Keratinocyte (primary cell): ENCODE measurements around the gene GRAMD2A. TPM values are rescaled to one million over a fixed set of nuclear protein-coding genes. Genes with fewer than 3 reads are reported as not detected.

Experiments used
- DNase-seq: peaks from one replicate; pipeline ENCODE4 v3.0.0-alpha.2; 2011; ENCODE audit warnings: low read depth, missing footprints, low spot score
- FAIRE-seq: peaks from 2 replicates; lab custom pipeline; 2011; peaks lifted over from hg19 to GRCh38; lab: Jason Lieb, UNC
- H2AFZ ChIP-seq: 2 replicates; pipeline ENCODE4 v1.6.0; 2012; ENCODE audit warnings: low read length, control low read depth, inconsistent platforms; ENCODE audit not compliant: control insufficient read depth
- H3K27ac ChIP-seq: 2 replicates; pipeline ENCODE4 v1.5.1; 2011; ENCODE audit warnings: low read length; ENCODE audit not compliant: control insufficient read depth, insufficient read depth
- H3K27me3 ChIP-seq: 3 replicates; pipeline ENCODE4 v1.6.0; 2011; ENCODE audit warnings: low read length; ENCODE audit not compliant: control insufficient read depth, insufficient read depth; ENCODE audit errors: extremely low read depth
- H3K36me3 ChIP-seq, 2 experiments: 2 replicates in 1 of 2; 3 replicates in 1 of 2; pipeline ENCODE4 v1.5.1; 2011; ENCODE audit warnings: low read length in 2 of 2, mild to moderate bottlenecking in 1 of 2; ENCODE audit not compliant: control insufficient read depth in 2 of 2, insufficient read depth in 2 of 2; ENCODE audit errors: extremely low read depth in 1 of 2
- H3K4me1 ChIP-seq: 3 replicates; pipeline ENCODE4 v1.5.1; 2011; ENCODE audit warnings: low read length; ENCODE audit not compliant: control insufficient read depth, insufficient read depth; ENCODE audit errors: extremely low read depth
- H3K4me2 ChIP-seq: 3 replicates; pipeline ENCODE4 v1.6.0; 2011; ENCODE audit warnings: low read depth, low read length; ENCODE audit not compliant: control insufficient read depth, insufficient read depth; ENCODE audit errors: extremely low read depth
- H3K4me3 ChIP-seq, 3 experiments: fragments of 200-600 bp in 1 of 3; sonication (generic) in 1 of 3; 2 replicates in 2 of 3; 3 replicates in 1 of 3; pipeline ENCODE4 v1.5.1; 2011 to 2016; ENCODE audit warnings: low read length in 3 of 3, mild to moderate bottlenecking in 3 of 3, control low read depth in 2 of 3, inconsistent platforms in 1 of 3, low read depth in 1 of 3, mixed read lengths in 1 of 3, mixed run types in 1 of 3, moderate library complexity in 1 of 3; ENCODE audit not compliant: control insufficient read depth in 2 of 3, insufficient read depth in 2 of 3; ENCODE audit errors: extremely low read depth in 1 of 3
- H3K79me2 ChIP-seq: 2 replicates; pipeline ENCODE4 v1.6.0; 2012; ENCODE audit warnings: low read length; ENCODE audit not compliant: control insufficient read depth, insufficient read depth
- H3K9ac ChIP-seq: 3 replicates; pipeline ENCODE4 v1.6.0; 2011; ENCODE audit warnings: low read length; ENCODE audit not compliant: control insufficient read depth, insufficient read depth; ENCODE audit errors: extremely low read depth
- H3K9me1 ChIP-seq: 3 replicates; pipeline ENCODE4 v1.6.0; 2011; ENCODE audit warnings: low read length; ENCODE audit not compliant: control insufficient read depth, insufficient read depth; ENCODE audit errors: extremely low read depth
- H3K9me3 ChIP-seq: 2 replicates; pipeline ENCODE4 v1.5.1; 2012; ENCODE audit warnings: low read depth, low read length; ENCODE audit not compliant: control insufficient read depth
- H4K20me1 ChIP-seq: 3 replicates; pipeline ENCODE4 v1.6.0; 2011; ENCODE audit warnings: low read length; ENCODE audit not compliant: control insufficient read depth, insufficient read depth; ENCODE audit errors: extremely low read depth
- EZH2 ChIP-seq: IDR thresholded peaks from one replicate; pipeline ENCODE4 v1.6.1; 2012; ENCODE audit warnings: inconsistent platforms, mild to moderate bottlenecking, low read length, moderate library complexity
- dilution Hi-C: fragments of 300-500 bp; cut with MboI; formaldehyde crosslinking; loops from one replicate; pipeline ENCODE4 v1.7.0; 2020; ENCODE audit warnings: low sequenced_read_pairs; ENCODE audit not compliant: extremely low pct_ligation_motif_present
- polyA plus RNA-seq, 5 experiments: library from polyadenylated mRNA; depleted of rRNA in 3 of 5; stranded (reverse) in 3 of 5; stranded (forward) in 1 of 5; unstranded in 1 of 5; fragments of >200 nt; gene quantifications; 1 replicate in 1 of 5; 2 replicates in 3 of 5; 3 replicates in 1 of 5; pipeline versions ENCODE4 v1.2.1 to v1.2.3, GENCODE V29; 2011 to 2012; ENCODE audit warnings: missing spikeins in 2 of 5, low read depth in 1 of 5, low replicate concordance in 1 of 5
- TF ChIP-seq, protein P1 (sequence below), 3 experiments: IDR thresholded peaks in 1 of 3; conservative IDR thresholded peaks in 1 of 3; optimal IDR thresholded peaks in 1 of 3; 2 replicates in 2 of 3; 3 replicates in 1 of 3; pipeline versions ENCODE3 to v1.5.1; 2011; ENCODE audit warnings: low read length in 3 of 3, mild to moderate bottlenecking in 3 of 3, moderate library complexity in 2 of 3, control low read depth in 1 of 3, inconsistent platforms in 1 of 3; ENCODE audit not compliant: insufficient read depth in 2 of 3; ENCODE audit errors: extremely low read depth in 1 of 3

GRAMD2A gene
- polyA plus RNA-seq, 1 donor (not counting 4 experiments of a cell fraction or from before 2014, with no cell fraction given): 5.7 TPM

DNA sequence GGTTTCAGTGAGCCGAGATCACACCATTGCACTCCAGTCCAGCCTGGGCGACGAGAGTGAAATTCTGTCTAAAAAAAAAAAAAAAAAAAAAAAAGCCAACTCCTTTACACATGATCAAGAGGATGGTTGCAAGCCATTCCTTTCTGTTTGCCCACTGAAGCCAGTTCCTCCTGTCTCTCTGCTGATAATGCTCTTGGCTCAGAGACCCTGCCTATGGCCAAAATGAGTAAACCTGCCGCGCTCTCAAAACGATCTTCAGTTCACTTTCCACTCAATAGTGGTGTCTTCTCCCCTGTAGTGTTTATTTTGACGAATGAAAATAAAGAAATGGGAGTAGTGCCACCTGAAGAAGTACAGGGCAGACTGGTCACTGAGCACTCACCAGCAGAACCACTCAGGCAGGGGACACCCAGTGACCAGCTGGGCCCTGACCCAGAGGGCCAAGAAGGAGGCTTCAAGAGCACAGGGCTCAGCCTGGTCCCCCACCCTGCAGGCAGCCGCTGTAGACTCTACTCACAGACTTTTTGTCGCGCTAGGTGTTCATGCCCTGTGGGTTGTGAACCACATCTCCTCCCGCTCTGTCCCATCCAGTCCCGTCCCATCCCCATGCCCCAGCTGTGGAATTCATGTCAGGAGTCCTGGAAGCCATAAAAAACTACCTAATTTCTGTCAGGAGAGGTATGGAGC, 23.6 kb downstream of the GRAMD2A start:
- H2AFZ ChIP-seq: no peak overlapping the region
- no peak overlapping the region for H3K4me3 ChIP-seq
- dilution Hi-C loops: no loop called here
- FAIRE-seq (no peak), DNase-seq (no peak)
- H3K27me3 ChIP-seq: no peaks in the 10 kb centered on the region
- H4K20me1 ChIP-seq: no peaks in the 10 kb centered on the region
- no peaks in the 10 kb centered on the region for H3K9me1 ChIP-seq
- no peaks in the 10 kb centered on the region for H3K79me2 ChIP-seq
- no peak overlapping the region for H3K9ac ChIP-seq
- no peak overlapping the region for H3K4me2 ChIP-seq
- H3K36me3 ChIP-seq: no peaks in the 10 kb centered on the region
- H3K9me3 ChIP-seq: no peaks in the 10 kb centered on the region
- no peak overlapping the region for H3K27ac ChIP-seq
- no peak for TF ChIP-seq EZH2
- TF ChIP-seq, protein P1, sequence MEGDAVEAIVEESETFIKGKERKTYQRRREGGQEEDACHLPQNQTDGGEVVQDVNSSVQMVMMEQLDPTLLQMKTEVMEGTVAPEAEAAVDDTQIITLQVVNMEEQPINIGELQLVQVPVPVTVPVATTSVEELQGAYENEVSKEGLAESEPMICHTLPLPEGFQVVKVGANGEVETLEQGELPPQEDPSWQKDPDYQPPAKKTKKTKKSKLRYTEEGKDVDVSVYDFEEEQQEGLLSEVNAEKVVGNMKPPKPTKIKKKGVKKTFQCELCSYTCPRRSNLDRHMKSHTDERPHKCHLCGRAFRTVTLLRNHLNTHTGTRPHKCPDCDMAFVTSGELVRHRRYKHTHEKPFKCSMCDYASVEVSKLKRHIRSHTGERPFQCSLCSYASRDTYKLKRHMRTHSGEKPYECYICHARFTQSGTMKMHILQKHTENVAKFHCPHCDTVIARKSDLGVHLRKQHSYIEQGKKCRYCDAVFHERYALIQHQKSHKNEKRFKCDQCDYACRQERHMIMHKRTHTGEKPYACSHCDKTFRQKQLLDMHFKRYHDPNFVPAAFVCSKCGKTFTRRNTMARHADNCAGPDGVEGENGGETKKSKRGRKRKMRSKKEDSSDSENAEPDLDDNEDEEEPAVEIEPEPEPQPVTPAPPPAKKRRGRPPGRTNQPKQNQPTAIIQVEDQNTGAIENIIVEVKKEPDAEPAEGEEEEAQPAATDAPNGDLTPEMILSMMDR (optimal IDR thresholded peaks at IDR 0.05 in 1 of 3, IDR thresholded peaks at IDR 0.05 in 1 of 3, conservative IDR thresholded peaks at IDR 0.05 in 1 of 3; ENCODE audit: extremely low read depth in 1 of 3, insufficient read depth in 2 of 3, low read length in 3 of 3): no peak
- peaks cover 11% of the 10 kb centered on the region for H3K4me1 ChIP-seq

DNA sequence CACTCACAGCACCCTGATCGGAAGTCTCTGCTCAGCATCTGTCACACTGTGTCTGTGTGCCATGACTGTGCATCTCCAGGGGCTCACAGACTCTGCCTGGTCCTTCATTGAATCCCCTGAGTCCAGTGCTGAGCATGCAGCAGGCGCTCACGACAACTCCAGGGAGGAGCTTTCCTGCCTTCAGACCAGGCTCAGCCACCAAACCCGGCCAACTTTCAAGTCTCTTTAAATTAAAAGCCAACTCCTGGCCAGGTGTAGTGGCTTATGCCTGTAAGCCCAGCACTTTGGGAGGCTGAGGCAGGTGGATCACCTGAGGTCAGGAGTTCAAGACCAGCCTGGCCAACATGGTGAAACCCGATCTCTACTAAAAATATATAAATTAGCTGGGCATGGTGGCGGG, 24.2 kb downstream of the GRAMD2A start:
- no peaks in the 10 kb centered on the region for H3K27me3 ChIP-seq
- no peak for FAIRE-seq
- H3K4me2 ChIP-seq: no peak overlapping the region
- H3K4me1 ChIP-seq: peaks cover 11% of the 10 kb centered on the region
- DNase-seq: no peak
- H4K20me1 ChIP-seq: no peaks in the 10 kb centered on the region
- no peaks in the 10 kb centered on the region for H3K79me2 ChIP-seq
- dilution Hi-C loops: no loop called here
- H3K36me3 ChIP-seq: no peaks in the 10 kb centered on the region
- H3K27ac ChIP-seq: no peak overlapping the region
- TF ChIP-seq EZH2: no peak
- TF ChIP-seq, protein P1 (optimal IDR thresholded peaks at IDR 0.05 in 1 of 3, IDR thresholded peaks at IDR 0.05 in 1 of 3, conservative IDR thresholded peaks at IDR 0.05 in 1 of 3; ENCODE audit: extremely low read depth in 1 of 3, insufficient read depth in 2 of 3, low read length in 3 of 3): no peak
- no peaks in the 10 kb centered on the region for H3K9me3 ChIP-seq
- H3K9ac ChIP-seq: no peak overlapping the region
- H3K9me1 ChIP-seq: no peaks in the 10 kb centered on the region
- no peak overlapping the region for H2AFZ ChIP-seq
- no peak overlapping the region for H3K4me3 ChIP-seq
